RWPE1 (cell line): ENCODE data around the gene THOC7.

ENCODE experiments used
- CTCF ChIA-PET: fragments of 350-600 bp; sonication (Branson Sonifier 250); formaldehyde crosslinking; extraction: SDS; loops from one replicate; lab custom pipeline; 2021; lab: Yijun Ruan, JAX
- POLR2A ChIA-PET: fragments of 400-600 bp; formaldehyde crosslinking; extraction: SDS; loops from one replicate; lab custom pipeline; 2020; ENCODE audit warnings: antibody characterized with exemption; ENCODE audit not compliant: low non-redundant PET; lab: Yijun Ruan, JAX
- DNase-seq: peaks from one replicate; pipeline ENCODE4 v3.0.0; 2012; ENCODE audit warnings: low spot score
- H3K27ac ChIP-seq: fragments of 450-650 bp; 2 replicates; pipeline ENCODE4 v1.5.1; 2017
- CTCF ChIP-seq: fragments of 450-650 bp; conservative IDR thresholded peaks from 2 replicates; pipeline ENCODE4 v1.5.1; 2017; ENCODE audit warnings: low read depth, mild to moderate bottlenecking

Gene THOC7

DNA sequence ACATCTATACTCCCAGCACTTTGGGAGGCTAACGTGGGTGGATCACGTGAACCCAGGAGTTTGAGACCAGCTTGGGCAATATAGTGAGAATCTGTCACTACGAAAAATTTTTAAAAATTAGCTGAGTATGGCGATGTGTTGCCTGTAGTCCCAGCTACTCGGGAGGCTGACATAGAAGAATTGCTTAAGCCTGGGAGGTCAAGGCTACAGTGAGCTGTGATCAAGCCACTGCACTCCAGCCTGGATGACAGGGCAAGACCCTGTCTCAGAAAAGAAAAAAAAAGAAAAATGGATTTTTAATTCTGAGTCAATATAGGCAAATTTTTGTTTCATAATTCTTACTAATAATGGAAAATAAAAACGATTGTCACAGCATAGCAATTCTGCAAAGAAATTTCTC lies 31.2 kb downstream of the THOC7 start:
- H3K27ac ChIP-seq: no peak overlapping the region
- POLR2A ChIA-PET: no interaction called here
- DNase-seq: no peak
- CTCF ChIA-PET: no interaction called here
- no peak for TF ChIP-seq CTCF

- no peak for TF ChIP-seq CTCF
- CTCF ChIA-PET: interaction anchor here (1.0 kb wide), 1 partner anchor 25 kb away, joined by 4 read pairs; no protein-coding TSS in a partner anchor
- no peak for DNase-seq
- H3K27ac ChIP-seq: no peak overlapping the region
- POLR2A ChIA-PET: no interaction called here
These were observed 33.1 kb downstream of the THOC7 start for GRCh38 chr3:63830526-63830925.

- H3K27ac ChIP-seq: peak overlapping the region; percentile 44
- ChIA-PET POLR2A (no interaction called here), CTCF (no interaction called here)
- peak; percentile 49 for DNase-seq
- TF ChIP-seq CTCF: no peak
These were observed 39.3 kb downstream of the THOC7 start for GRCh38 chr3:63824309-63824708.

- ChIA-PET CTCF (interaction anchor here (0.8 to 1.8 kb wide), 2 partner anchors 129 to 468 kb away, joined by 3 to 7 read pairs; no protein-coding TSS in a partner anchor), POLR2A (no interaction called here)
- no peak for DNase-seq
- TF ChIP-seq CTCF: no peak
- H3K27ac ChIP-seq: no peak within 1 kb of the TSS
These were observed 44.5 kb downstream of the THOC7 start, which contains the start of gene C3orf49 for GRCh38 chr3:63819151-63819398. C3orf49 (plus strand) TSS chr3:63819299; CDS start chr3:63819472, 173 bp downstream.

- CTCF ChIA-PET: interaction anchor here (0.5 to 1.8 kb wide), 5 partner anchors 128 to 476 kb away, joined by 3 to 7 read pairs (median 3); no protein-coding TSS in a partner anchor
- peak; percentile 41 for DNase-seq
- TF ChIP-seq CTCF: peak; percentile 84
- POLR2A ChIA-PET: no interaction called here
- H3K27ac ChIP-seq: no peak overlapping the region
These were observed 45.1 kb downstream of the THOC7 start for GRCh38 chr3:63818282-63819150.

DNA sequence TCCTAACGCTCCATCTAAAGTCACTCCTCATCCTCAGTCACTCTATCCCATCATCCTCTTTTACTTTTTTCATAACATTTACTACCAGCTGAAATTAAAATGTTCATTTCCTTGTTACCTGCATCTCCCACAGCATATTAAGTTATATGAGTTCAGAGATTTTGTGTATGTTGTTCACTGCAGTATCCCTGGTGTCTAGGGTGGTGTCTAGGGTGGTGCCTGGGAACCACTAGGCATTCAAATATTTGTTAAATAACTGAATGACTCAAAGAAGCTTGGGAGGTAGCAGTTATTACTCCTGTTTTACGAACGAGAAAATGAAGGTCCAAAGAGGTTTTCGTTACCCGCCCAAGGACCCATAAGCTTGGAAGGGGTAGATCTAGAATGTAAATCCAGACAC lies 46.4 kb downstream of the THOC7 start:
- DNase-seq: no peak
- ChIA-PET CTCF (no interaction called here), POLR2A (no interaction called here)
- H3K27ac ChIP-seq: no peak overlapping the region
- no peak for TF ChIP-seq CTCF
